ENCODE results near the gene GPR68.
"Not testable (repeated sequence)": the region's sequence is repeated elsewhere in the genome, so short reads cannot be mapped to it uniquely, and the experiment has no call there.

GPR68 gene

DNA sequence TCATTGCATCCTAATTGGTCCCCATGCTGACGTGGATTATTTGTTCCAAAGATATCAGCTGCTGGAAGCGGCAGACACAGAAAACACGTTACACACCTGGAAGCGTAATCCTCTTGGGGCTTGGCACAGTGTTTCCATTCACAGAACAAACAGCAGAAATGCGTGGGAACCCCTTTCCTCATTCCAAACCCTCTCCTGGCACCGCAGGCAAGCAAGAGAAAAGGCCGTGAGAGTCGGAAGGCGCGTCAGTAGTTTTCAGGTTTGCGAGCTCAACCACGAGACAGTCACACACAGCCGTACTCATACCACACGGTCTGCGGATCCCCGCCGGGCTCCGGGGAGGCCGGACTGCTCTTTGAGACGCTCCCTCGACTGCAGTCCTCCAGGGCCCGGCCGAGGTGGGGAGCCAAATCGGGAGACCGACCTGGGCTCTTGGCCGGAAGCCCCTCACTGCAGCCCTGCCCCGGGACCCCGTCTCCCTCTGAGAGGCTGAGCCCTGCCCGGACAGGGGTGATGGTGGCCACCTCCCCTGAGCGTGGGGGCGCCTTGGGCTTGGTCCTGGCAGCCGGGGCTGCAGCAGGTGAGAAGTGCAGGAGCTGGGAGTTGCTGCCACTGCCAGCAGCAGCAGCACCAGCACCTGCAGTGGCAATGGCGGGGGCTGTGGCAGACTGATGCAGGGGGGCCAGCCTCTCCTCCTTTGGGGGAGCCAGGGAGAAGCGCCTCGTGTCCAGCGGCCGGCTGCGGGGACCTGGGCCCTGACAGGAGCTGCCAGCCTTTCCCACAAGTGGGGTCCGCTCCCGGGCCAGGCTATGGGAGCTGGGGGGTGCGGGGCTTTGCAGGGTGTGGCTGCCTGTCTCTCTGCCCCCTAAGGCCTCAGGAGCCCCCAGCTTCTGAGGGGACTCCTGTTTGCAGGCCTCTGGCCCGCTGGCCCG is 28.1 kb upstream of the GPR68 start:
- DNase-seq: no peak

DNA sequence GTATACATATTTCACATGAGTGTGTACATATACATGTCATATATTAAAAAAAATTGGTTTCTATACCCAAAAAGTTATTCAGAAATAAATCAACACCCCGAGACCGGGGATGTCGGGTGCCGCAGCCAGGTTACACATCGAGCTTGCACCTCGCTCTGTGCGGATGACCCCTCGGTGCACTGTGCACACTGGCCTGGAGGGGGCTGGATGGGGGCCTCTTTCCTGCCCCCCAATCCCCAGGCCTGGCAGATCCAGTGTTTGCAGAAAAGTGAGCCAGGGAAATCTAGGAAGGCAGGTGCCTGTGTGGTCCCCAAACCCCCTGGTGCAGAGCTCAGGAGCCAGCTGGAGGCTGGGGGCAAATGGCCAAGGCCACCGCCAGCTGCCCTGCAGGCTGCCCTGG is 27.1 kb upstream of the GPR68 start:
- DNase-seq: no peak

DNA sequence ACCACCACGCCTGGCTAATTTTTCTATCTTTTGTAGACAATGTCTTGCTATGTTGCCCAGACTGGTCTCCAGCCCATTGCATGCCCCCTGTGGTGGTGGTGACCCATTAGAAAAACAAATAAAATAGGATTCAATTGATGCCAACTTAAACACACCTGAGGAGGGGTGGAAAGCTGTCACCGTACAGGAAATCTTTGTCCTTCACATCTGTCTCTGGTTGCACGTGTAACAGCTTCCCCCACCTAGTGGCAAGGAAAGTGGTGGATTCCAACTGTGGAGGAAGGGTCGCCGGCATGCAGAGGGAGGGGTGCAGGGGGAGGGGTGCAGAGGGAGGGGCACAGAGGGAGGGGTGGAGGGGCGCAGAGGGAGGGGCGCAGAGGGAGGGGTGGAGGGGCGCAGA is 26.1 kb upstream of the GPR68 start:
- no peak for DNase-seq

DNA sequence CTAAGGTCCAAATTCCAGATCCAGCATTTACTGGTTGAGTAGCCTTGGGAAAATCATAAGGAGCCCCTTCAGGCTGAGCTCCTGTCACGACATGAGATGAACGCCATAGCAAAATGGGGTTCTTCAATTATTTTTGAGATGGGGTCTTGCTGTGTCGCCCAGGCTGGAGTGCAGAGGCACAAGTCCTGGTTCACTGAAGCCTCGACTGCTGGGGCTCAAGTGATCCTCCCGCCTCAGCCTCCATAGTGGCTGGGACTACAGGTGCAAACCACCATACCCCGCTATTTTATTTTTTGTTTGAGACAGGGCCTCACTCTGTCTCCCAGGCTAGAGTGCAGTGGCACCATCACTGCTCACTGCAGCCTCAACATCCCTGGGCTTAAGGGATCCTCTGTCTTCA is 25.7 kb upstream of the GPR68 start:
- DNase-seq: no peak

DNA sequence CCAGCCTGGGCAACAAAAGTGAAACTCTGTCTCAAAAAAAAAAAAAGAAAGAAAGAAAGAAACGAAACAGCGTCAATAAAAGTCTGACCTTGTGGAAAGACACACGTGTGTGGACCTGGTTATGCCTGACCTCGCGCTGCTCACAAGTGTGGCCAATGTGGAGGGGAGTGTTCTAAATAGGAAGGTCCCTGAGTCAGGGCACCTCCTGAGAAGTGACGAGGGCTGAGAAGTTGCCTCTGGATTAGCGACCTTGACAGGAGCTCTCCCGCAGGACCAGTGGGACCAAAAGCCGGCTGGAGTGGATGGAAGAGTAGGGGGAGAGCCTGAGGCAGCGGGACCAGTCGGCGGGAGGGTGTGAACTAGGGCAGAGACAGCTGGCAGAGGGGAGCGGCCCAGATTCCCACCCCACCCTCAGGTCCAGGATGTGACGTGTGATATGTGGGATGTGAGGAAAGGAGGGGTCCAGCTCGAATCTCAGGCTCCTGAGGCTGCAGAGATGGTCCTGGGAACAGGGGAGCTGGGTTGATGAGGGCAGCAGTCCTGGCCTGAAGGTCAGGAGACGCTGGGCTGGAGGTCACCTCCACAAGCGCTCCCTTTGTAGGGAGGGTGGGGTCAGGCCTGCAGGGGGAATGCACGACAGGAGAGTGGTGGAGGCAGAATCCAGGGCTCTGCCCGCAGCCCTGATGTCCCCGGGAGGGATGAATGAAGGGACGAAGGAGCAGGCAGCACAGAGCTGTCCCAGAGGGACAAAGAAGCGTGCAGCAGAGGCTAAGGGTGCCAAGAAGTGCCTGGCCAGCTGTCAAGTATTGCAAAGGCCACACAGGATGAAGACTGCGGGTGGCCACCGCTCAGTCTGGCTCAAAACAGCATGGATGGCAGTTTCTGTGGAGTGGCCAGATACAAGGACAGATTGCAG is 24.8 kb upstream of the GPR68 start:
- no peak for DNase-seq

DNA sequence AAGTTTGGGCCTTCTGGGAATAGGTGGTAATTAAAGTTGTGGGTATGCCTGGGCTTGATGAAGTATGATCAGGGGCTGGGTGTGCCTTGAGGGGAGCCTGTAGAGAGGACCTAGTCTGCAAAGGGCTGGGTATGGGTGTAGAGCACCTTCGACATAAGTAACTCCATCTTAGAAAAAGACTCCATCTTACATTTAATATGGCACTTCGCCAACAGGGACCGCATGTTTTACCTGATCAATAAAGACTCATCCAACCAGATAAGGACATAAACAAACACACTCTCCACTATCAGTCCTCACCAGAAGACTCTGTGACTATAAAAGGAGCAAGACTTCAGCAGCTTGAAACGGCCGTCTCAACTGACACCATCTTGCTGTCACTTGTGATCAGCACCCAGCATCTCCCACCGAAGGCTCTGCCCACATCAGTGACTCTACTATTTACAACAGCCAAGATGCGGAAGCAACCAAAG is 23.5 kb upstream of the GPR68 start:
- DNase-seq: no peak

DNA sequence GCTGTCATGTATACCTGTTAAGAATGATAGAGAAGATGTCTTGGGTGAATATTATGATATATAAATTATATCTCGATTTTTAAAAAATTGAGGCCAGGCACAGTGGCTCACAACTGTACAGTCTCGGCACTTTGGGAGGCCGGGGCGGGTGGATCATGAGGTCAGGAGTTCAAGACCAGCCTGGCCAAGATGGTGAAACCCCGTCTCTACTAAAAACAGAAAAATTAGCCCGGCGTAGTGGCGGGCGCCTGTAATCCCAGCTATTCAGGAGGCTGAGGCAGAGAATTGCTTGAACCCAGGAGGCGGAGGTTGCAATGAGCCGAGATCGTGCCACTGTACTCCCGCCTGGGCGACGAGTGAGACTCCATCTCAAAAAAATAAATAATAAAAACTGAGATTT is 21.8 kb upstream of the GPR68 start:
- DNase-seq: not testable (repeated sequence)

DNA sequence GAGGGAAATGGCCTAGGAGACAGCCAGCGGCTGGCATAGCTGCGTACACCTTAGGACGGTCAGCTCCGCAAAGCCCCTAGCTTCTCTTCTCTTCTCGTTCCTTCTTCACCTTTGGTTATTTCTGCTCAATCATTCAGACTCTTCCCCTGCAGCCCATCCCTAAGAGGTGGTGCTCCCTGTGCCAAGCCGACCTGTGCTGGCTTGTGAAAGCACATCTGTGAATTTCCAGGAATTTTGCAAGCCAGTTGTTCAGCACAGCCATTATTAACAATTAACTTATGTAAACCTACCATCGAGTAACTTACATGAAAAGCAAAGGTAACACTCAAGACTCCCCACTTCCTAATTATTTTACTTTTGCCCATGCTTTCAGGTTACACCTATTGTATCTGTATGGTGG is 20.9 kb upstream of the GPR68 start:
- DNase-seq: no peak

DNA sequence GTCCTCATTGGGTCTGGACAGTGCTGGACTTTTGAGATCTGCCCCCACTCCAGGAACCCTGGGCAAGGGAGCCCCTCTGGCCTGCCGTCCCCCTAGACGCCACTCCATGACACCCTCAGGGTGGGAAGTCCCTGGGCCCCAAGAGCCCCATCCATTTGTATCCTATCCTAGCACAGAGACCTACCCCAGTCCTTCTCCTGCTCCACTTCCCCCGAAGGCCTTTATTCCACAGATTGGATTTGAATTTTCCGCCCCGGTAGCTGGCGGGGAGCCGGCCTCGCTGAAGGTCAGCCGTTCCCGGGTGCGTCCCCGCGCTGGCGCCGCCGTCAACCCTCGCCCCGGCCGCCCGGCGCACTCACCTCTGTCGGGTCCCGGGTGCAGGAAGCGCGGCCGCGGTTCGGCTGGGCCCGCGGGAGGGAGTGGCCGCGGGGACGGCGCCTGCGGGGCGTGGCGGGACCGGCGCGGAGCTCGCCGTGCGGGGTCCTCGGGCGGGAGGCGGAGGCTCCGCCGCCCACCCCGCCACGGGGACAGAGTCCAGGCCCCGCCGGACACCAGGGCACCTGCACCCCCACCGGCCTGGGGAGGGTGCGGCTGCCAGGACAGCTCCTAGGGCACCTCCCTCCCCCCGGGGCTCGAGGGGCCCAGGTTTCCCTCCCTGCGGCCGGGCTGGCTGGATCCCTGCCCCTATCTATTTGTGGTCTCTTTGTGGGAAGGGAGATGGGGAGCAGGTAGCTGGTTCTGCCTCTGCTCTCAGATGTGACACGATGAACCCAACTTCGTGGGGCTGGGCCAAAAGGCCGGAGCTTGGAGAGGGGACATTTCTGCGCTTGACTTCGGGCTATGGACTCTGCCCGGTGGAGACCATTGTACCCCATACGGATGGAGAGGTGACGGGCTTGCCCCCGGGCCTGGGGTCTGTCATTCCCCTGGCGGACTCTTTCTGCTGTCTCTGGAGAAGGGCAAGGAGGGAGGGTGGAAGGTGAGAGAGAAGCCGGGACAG is 19.9 kb upstream of the GPR68 start:
- DNase-seq: no peak

DNA sequence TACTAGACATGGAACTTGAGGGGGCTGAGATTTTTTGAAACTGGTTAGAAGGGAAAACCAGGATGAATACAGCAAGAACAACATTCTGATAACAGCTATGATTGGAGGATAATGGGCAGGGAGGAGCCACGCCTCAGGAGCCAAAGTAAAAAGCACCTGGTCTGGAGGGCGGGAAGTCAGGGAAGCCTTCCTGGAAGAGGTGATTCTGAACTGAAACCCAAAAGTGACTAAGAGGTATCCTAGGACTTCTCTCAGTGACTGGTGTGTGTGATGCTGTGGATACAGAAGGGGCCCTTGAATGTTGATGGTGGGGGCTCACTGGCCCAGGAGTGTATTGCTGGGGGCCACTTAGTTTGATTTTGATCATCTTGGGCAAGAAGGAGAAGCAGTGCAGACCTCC is 18.8 kb upstream of the GPR68 start:
- DNase-seq: no peak

DNA sequence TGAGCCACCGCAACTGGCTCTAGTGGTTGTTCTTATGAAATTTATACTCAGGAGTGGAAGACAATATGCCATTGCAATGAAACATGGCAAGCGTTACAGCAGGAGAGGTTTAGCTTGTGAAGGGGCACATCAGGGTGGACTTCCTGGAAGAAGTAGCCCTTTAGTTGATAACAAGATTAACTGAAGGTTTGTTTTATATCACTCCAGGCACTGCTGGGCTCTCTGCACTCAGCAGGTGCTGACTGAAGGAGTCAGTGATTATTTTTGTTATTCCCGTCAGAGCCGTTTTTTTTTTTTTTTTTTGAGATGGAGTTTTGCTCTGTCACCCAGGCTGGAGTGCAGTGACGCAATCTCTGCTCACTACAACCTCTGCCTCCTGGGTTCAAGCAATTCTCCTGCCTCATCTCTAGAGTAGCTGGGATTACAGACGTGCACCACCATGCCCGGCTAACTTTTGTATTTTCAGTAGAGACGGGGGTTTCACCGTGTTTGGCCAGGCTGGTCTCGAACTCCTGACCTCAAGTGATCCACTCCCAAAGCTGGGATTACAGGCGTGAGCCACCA is 17.6 kb upstream of the GPR68 start:
- no peak for DNase-seq

DNA sequence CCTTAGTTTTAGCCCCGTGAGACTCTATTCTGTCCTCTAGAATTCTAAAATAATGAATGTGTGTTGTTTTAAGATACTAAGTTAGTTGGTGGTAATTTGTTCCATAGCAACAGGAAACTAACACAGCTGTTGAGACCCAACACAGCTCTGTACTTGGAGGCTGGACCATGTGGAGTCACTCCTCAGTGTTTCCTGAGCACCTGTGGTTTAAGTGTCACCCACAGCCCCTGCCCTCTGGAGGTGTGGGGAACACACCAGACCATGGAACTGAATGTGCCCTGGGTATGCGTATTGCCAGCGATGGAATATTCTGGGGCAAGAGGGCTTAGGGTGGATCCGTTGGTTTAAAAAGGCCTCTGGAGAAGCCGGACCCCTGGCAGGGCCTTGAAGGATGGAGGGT is 16.6 kb upstream of the GPR68 start:
- DNase-seq: no peak

DNA sequence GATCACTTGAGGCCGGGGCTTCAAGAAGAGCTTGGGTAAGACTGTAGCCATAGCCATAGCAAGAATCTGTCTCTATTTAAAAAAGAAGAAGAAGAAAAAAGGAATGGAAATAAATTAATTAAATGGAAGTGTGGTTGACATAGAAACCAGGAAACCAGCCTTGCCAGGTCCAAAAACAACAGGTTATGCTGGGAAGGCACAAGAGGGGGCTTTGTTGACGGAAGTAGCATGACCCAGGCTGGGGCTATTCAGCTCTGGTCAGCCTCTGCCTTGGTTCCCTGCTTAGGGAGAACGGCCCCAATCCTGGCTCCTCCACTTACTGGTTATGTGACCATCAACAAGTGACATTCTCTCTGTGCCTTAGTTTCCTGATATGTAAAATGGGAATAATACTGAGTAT is 14.4 kb upstream of the GPR68 start:
- DNase-seq: no peak

DNA sequence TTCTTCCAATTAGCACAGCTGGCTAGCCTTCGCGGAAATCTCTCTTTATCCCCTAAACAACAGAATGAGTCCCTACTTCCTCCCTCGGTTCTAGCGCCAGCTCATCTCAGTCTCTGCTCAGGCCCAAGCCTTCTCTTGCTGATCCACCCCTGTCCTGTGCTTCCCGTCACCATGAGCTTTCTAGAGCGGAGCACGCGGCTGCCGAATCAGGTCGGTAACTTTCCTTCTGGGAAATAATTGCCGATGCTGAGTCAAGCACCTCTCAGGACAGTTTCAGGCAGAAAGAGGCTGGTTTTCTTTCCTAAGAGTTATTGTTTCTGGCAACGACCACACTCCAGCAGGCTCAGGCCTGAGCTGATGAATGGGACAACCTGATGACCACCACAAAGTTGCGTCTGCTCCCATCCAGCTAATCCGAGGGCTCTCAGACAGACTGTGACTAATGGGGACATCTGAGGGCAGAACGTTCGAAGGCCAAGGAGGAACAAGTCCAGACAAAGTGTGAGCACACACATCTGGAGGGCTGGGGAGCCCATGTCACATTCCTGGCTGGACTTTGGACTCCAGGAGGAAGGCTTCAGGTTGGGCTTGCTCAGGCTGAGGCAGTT is 13.6 kb upstream of the GPR68 start:
- DNase-seq: no peak

DNA sequence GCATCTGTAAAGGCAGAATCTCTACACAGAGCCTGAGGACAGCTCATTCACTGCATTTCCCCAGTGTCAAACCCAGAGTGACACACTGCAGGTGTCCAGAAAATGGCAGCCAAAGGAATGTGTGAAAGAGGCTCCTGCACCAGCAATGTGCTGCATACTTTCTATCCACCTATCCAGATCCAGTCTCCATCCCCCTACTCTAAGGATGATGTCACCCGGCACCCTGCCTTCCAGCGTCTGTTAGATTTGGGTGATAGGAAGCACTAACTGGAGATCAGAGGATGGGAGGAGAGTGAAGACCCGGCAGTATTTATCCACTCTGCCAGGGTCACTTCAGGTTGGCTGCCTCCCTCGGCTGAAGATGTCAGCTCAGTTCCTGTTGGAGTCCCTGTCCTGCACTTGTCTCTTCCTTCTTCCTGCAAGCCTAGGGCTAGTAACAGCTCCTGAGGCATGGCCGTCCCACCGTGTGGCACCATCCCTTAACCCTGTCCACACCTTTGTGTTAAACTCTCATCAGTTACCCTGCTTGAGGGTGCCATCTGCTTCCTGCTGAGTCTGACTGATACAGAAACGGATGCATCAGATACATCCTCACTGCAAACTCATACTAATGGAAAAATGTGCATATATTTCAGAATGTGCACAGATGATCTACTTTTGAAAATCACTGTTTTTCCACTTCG is 13.0 kb upstream of the GPR68 start:
- no peak for DNase-seq

DNA sequence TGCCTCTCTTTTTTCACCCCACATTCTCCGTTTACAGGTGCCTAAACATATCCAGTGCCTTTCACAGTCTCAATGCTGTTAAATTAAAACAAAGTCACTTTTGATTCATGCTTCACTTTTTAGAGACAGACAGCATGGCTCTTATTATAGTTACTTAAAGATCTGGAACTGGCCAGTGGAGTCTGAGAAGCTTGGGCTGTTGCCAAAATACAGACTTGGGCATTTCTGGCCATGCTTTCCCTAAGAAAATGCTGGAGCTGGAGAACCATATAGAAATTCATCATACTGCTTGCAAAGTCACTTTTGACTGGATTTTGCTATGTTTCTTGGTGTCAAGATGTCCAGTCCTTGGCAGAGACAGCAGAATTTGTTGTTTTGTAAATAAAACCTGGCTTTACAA is 12.2 kb upstream of the GPR68 start:
- DNase-seq: no peak

DNA sequence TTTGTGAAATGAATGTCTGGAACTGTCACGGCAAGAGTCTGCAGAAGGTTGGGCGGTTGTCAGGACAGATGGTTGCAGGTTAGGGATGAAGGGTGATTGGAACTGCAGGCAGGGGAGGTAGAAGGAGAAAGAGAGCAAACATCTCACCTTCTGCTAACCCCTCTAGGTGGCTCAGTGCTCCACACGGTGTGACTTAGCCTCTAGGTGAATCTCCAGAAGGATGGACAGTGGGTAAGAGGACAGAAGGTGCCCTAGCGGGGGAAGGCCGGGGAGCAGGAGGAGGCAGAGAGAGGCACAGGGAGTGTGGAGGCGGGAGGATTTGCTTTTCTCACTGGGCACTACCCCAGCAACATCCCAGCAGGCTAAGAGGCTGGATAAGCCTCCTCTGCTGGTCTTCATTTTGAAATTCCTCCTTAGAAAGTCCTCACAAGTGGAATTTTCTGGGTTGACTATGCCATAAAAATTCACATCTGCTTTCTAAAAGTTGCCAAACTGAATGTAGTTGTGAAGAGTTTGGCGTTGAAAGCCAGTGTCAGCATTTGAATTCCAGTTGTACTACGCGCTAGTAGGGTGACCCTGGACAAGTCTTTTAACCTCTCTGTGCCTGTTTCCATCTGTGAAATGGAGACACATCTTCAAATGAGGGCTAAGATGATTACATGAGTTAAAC is 10.7 kb upstream of the GPR68 start:
- DNase-seq: no peak

DNA sequence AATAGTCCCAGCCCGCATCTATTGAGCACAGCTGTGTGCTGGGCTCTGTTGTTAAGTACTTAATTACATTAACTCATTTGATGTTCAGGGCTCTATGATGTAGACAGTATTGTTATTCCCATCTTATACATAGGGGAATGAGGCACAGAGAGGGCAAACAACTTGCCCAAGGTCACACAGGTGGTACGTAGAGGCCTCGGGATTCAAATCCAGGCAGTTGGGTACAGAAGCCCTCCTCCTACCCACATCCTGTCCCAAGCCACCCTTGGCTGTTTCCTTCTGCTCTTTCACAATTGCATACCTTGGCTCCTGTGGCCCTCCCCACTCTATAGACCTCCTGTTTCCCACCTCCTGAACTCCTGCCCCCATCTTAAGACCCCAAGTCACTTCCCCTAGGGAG is 10.0 kb upstream of the GPR68 start:
- DNase-seq: no peak

DNA sequence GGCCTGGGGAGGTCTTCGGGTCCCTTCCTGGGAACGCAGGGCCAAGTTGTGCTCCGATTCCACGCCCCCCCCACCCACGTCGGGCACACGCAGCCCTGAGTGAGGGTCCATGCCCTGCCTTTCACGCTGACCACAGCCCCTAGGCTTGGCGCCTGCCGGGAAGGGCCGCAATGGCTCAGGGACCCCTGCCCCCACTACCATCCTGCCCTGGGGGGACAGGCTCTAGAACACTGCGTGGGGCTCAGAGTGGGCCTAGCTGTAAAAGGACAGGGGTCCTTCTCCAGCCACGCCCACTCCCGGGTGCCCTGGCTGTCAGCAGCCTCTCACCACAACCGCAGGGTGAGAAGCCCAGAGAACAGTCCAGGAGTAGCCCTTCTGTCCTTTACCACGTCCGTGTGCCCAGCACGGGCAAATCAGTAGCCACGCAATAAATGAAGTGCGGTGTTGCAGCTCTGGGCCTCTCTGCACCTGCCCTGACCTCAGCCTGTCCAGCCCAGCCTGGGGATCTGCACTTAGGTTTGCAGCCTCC is 9.4 kb upstream of the GPR68 start:
- DNase-seq: peak; percentile 23

Measured in NCI-H1092 (cell line).